ENCODE measurements around the gene PCP4.
"Not testable (repeated sequence)": the region's sequence is repeated elsewhere in the genome, so short reads cannot be mapped to it uniquely, and the experiment has no call there.

PCP4 gene

DNA sequence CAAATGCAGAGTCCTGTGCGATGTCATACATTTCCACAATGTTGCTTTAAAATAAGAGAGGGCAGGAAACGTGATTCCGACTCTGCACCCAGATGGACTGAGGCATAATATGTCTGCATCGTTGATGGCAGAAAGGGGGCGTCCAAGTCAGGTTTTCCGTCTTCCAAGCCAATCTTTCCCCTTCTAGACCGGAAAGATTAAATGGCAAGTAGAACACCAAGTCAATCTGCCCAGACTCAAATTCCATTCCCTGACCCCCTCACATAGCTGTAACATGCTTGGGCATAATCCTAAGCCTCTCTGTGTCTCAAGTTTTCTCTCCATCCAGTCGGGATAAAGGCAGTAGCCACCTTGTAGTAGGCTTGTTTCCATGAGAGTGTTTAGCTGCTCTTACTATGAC, 14.4 kb downstream of the PCP4 start:
- no peaks in the 10 kb centered on the region for H3K27me3 ChIP-seq (ENCODE audit: insufficient read depth, low read length)
- H2AFZ ChIP-seq (ENCODE audit: low read depth, low read length): no peak overlapping the region
- H3K9me3 ChIP-seq (ENCODE audit: low read length): no peaks in the 10 kb centered on the region
- H3K4me1 ChIP-seq (ENCODE audit: insufficient read depth, low read length): peaks cover 4% of the 10 kb centered on the region
- H3K4me3 ChIP-seq (ENCODE audit: low read length): no peak overlapping the region
- H3K36me3 ChIP-seq (ENCODE audit: insufficient read depth, low read length): no peaks in the 10 kb centered on the region

DNA sequence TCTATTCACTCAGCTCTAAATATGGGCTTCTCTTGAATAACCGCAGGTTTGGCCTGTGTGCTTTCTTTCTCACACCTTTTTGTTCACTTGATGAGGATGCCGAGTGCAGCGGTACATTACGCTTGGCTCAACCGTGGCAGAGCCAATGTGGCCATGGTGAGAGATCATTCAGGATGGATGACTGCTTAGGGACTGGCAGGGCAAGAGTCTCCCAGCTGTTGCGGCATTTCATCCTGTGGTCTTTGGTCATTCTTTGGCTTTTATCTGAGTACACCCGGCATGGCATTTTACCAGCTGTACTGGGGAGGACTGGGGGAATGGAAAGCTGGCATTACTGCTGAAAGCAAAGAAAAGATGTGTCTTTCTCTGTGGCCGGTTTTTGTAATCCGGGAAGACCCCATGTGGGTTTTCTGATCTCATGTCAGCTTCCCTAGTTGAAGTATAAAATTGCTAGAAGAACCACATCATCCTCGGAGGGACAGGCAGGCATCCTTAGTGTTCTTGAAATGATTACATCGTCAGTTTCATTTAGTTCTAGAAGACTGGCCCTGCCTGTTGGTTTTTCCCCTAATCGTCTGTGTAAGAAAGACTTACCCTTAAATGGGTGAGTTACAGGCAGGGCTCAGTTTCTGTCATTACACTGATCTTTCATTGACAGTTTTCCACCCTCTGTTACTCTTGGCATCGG, 15.1 kb downstream of the PCP4 start:
- Histone ChIP-seq H3K4me1 (ENCODE audit: insufficient read depth, low read length) (peaks cover 4% of the 10 kb centered on the region), H3K27me3 (ENCODE audit: insufficient read depth, low read length) (no peaks in the 10 kb centered on the region), H3K9me3 (ENCODE audit: low read length) (no peaks in the 10 kb centered on the region), H2AFZ (ENCODE audit: low read depth, low read length) (no peak overlapping the region), H3K36me3 (ENCODE audit: insufficient read depth, low read length) (no peaks in the 10 kb centered on the region), H3K4me3 (ENCODE audit: low read length) (no peak overlapping the region)

DNA sequence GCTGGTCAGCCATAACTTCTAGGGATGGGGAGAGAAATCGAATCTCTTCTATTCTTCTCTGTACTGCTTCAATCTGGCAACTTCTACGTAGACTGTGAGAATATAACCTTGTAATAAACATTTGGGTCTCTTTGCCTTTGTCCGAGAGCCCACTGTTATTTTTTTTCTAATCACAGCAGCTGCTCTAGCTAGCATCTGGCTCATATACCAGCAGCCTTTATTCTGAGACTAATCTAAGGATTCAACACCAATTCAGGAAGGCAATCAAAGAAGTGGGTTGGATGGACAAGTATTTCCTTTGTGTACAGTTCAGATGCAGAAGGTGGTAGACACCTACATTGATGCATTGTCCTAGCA, 15.6 kb downstream of the PCP4 start:
- Histone ChIP-seq H3K36me3 (ENCODE audit: insufficient read depth, low read length) (no peaks in the 10 kb centered on the region), H3K4me3 (ENCODE audit: low read length) (no peak overlapping the region), H3K9me3 (ENCODE audit: low read length) (no peaks in the 10 kb centered on the region)

DNA sequence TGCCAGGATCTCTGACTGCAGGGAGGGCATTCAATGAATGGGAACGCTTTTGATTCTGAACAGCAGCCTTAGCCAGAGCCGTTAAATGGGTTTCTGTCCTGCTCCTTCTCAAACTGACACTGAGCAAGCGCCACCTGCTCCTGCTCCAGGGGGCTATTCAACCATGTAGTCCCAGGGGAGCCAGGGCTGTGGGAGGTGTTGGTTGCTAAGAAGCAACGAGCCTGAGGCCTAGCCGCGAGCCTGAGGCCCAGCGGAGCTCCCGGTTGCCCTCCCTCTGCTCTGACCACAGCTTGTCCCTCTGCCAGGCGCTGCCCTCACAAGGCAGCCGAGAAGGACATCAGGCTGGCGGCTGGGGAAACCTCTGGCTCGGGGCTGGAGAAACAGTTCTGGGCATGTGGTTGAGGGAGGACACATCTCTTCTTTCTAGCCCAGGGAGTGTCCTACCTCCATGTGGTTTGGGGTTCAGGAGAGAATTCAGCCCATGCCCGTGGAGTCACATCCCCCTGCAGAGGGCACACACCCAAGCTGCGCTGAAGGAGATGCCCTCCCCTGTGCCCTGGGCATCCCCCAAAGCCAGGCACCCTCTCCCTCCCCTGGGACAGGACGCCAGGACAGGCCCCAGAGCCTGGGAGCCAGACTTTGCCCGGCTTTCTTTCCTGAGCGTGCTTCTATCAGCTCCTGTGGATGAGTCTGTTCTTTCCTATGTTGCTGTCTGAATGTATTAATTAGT, 18.0 kb downstream of the PCP4 start:
- H3K36me3 ChIP-seq (ENCODE audit: insufficient read depth, low read length): no peaks in the 10 kb centered on the region
- no peak overlapping the region for H3K4me3 ChIP-seq (ENCODE audit: low read length)
- H2AFZ ChIP-seq (ENCODE audit: low read depth, low read length): no peak overlapping the region
- peaks cover 4% of the 10 kb centered on the region for H3K4me1 ChIP-seq (ENCODE audit: insufficient read depth, low read length)
- H3K27me3 ChIP-seq (ENCODE audit: insufficient read depth, low read length): no peaks in the 10 kb centered on the region
- no peaks in the 10 kb centered on the region for H3K9me3 ChIP-seq (ENCODE audit: low read length)

More for the DNA sequence above, 15.6 kb downstream of the PCP4 start:
- Histone ChIP-seq H2AFZ (ENCODE audit: low read depth, low read length) (no peak overlapping the region), H3K4me1 (ENCODE audit: insufficient read depth, low read length) (peaks cover 4% of the 10 kb centered on the region), H3K27me3 (ENCODE audit: insufficient read depth, low read length) (no peaks in the 10 kb centered on the region)

DNA sequence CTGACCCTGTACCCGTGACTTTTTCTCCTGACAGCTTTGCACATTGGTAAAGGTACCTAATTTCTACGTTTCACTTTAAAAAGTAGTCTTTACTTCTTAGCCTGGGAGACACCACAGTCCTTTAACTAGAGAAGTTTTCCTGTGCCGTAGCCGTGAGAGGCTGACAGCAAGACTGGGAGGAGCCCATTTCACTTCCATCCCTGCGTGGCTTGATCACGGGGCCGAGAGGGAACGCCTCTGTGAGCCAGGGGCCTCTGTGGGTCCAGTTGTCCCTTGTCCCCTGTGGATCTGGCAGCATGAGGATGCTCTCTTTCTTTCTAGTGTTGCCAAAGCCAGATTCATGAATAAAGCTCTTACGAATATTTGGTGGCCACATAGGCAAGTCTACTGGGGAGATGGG, 21.6 kb downstream of the PCP4 start:
- Histone ChIP-seq H2AFZ (ENCODE audit: low read depth, low read length) (no peak overlapping the region), H3K4me3 (ENCODE audit: low read length) (no peak overlapping the region), H3K4me1 (ENCODE audit: insufficient read depth, low read length) (peaks cover 4% of the 10 kb centered on the region), H3K36me3 (ENCODE audit: insufficient read depth, low read length) (no peaks in the 10 kb centered on the region), H3K27me3 (ENCODE audit: insufficient read depth, low read length) (no peaks in the 10 kb centered on the region), H3K9me3 (ENCODE audit: low read length) (no peaks in the 10 kb centered on the region)

DNA sequence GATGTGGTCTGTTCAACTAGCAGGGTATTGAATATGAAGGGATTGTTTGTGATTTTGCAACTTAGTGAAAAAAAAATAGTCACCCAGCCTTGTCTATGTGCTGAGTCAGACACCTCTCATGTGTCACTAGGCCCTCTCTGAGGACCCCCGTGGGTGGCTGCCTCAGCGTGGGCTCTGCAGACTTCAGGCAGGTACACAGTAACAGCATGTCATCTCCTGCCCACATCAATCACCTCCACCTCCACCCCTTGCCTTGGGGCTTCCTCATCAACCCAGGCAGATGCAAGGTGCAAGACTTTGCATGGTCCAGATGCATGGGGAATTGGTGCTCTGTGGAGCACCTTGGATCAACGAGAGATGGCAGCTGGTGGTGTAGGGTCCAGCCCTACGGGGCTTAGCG, 23.9 kb downstream of the PCP4 start:
- no peaks in the 10 kb centered on the region for H3K36me3 ChIP-seq (ENCODE audit: insufficient read depth, low read length)
- no peaks in the 10 kb centered on the region for H3K4me1 ChIP-seq (ENCODE audit: insufficient read depth, low read length)
- no peaks in the 10 kb centered on the region for H3K9me3 ChIP-seq (ENCODE audit: low read length)
- H3K27me3 ChIP-seq (ENCODE audit: insufficient read depth, low read length): no peaks in the 10 kb centered on the region
- H3K4me3 ChIP-seq (ENCODE audit: low read length): no peak overlapping the region
- no peak overlapping the region for H2AFZ ChIP-seq (ENCODE audit: low read depth, low read length)

DNA sequence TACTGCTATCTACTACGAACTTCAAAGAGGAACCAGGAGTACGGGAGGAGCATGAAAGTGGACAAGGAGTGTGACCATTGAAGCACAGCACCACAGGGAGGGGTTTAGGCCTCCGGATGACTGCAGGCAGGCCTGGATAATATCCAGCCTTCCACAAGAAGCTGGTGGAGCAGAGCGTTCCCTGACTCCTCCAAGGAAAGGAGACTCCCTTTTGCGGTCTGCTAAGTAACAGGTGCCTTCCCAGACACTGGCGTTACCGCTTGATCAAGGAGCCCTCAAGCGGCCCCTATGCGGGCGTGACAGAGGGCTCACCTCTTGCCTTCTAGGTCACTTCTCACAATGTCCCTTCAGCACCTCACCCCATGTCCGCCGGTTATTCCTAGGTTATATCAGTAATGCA, 24.6 kb downstream of the PCP4 start:
- not testable (repeated sequence) for H3K27me3 ChIP-seq (ENCODE audit: insufficient read depth, low read length); H3K4me3 ChIP-seq (ENCODE audit: low read length); H3K9me3 ChIP-seq (ENCODE audit: low read length); H3K4me1 ChIP-seq (ENCODE audit: insufficient read depth, low read length); H3K36me3 ChIP-seq (ENCODE audit: insufficient read depth, low read length); H2AFZ ChIP-seq (ENCODE audit: low read depth, low read length)

DNA sequence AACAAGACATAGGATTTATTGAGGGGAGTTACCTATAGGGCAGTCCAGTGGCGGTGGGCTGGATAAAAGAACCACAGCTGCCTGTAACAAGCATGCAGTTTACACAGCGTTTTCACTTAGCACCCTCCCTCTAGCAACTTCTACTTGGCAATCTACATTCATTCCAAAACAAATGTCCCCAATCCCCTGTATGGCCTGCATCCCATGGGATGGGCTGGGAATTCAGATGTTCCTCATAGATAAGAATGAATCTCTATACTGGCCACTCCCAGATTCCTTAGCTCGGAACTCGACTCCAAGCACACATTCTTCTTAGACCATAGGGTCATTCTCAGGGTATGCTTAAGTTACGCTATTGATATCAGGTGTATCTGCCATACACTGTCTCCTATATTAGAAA, 33.3 kb downstream of the PCP4 start:
- Histone ChIP-seq H3K4me1 (ENCODE audit: insufficient read depth, low read length) (no peaks in the 10 kb centered on the region), H3K4me3 (ENCODE audit: low read length) (no peak overlapping the region), H2AFZ (ENCODE audit: low read depth, low read length) (no peak overlapping the region), H3K9me3 (ENCODE audit: low read length) (no peaks in the 10 kb centered on the region), H3K36me3 (ENCODE audit: insufficient read depth, low read length) (no peaks in the 10 kb centered on the region), H3K27me3 (ENCODE audit: insufficient read depth, low read length) (no peaks in the 10 kb centered on the region)

GRCh38 chr21:39900911-39901310, 33.7 kb downstream of the PCP4 start:
- Histone ChIP-seq H3K9me3 (ENCODE audit: low read length) (no peaks in the 10 kb centered on the region), H3K27me3 (ENCODE audit: insufficient read depth, low read length) (no peaks in the 10 kb centered on the region), H2AFZ (ENCODE audit: low read depth, low read length) (no peak overlapping the region), H3K4me3 (ENCODE audit: low read length) (no peak overlapping the region), H3K4me1 (ENCODE audit: insufficient read depth, low read length) (no peaks in the 10 kb centered on the region), H3K36me3 (ENCODE audit: insufficient read depth, low read length) (no peaks in the 10 kb centered on the region)

- Histone ChIP-seq H2AFZ (ENCODE audit: low read depth, low read length) (no peak overlapping the region), H3K4me1 (ENCODE audit: insufficient read depth, low read length) (no peaks in the 10 kb centered on the region), H3K36me3 (ENCODE audit: insufficient read depth, low read length) (no peaks in the 10 kb centered on the region), H3K27me3 (ENCODE audit: insufficient read depth, low read length) (no peaks in the 10 kb centered on the region), H3K4me3 (ENCODE audit: low read length) (no peak overlapping the region), H3K9me3 (ENCODE audit: low read length) (no peaks in the 10 kb centered on the region)
Measured at GRCh38 chr21:39902986-39903385, 35.7 kb downstream of the PCP4 start.

GRCh38 chr21:39904457-39904856, 37.2 kb downstream of the PCP4 start:
- no peak overlapping the region for H2AFZ ChIP-seq (ENCODE audit: low read depth, low read length)
- no peak overlapping the region for H3K4me3 ChIP-seq (ENCODE audit: low read length)
- H3K36me3 ChIP-seq (ENCODE audit: insufficient read depth, low read length): no peaks in the 10 kb centered on the region
- no peaks in the 10 kb centered on the region for H3K4me1 ChIP-seq (ENCODE audit: insufficient read depth, low read length)
- H3K9me3 ChIP-seq (ENCODE audit: low read length): no peaks in the 10 kb centered on the region
- no peaks in the 10 kb centered on the region for H3K27me3 ChIP-seq (ENCODE audit: insufficient read depth, low read length)

- Histone ChIP-seq H3K27me3 (ENCODE audit: insufficient read depth, low read length) (no peaks in the 10 kb centered on the region), H2AFZ (ENCODE audit: low read depth, low read length) (no peak overlapping the region), H3K9me3 (ENCODE audit: low read length) (no peaks in the 10 kb centered on the region), H3K4me3 (ENCODE audit: low read length) (no peak overlapping the region), H3K4me1 (ENCODE audit: insufficient read depth, low read length) (no peaks in the 10 kb centered on the region), H3K36me3 (ENCODE audit: insufficient read depth, low read length) (no peaks in the 10 kb centered on the region)
Measured at GRCh38 chr21:39908265-39908923, 41.2 kb downstream of the PCP4 start.

GRCh38 chr21:39911286-39912199, 44.3 kb downstream of the PCP4 start:
- no peaks in the 10 kb centered on the region for H3K9me3 ChIP-seq (ENCODE audit: low read length)
- no peaks in the 10 kb centered on the region for H3K27me3 ChIP-seq (ENCODE audit: insufficient read depth, low read length)
- H3K36me3 ChIP-seq (ENCODE audit: insufficient read depth, low read length): no peaks in the 10 kb centered on the region
- H2AFZ ChIP-seq (ENCODE audit: low read depth, low read length): no peak overlapping the region
- no peak overlapping the region for H3K4me3 ChIP-seq (ENCODE audit: low read length)
- H3K4me1 ChIP-seq (ENCODE audit: insufficient read depth, low read length): no peaks in the 10 kb centered on the region

Data from neuron (in vitro differentiated cells).